DMS114 treated with DMSO at 0.1 percent for 48 hours (cell line): ENCODE results near the gene ANKRD13D.

Source experiments
- DNase-seq: peaks from one replicate; lab custom pipeline; 2025; ENCODE audit not compliant: unreplicated experiment; lab: John Stamatoyannopoulos, UW

Gene ANKRD13D

DNA sequence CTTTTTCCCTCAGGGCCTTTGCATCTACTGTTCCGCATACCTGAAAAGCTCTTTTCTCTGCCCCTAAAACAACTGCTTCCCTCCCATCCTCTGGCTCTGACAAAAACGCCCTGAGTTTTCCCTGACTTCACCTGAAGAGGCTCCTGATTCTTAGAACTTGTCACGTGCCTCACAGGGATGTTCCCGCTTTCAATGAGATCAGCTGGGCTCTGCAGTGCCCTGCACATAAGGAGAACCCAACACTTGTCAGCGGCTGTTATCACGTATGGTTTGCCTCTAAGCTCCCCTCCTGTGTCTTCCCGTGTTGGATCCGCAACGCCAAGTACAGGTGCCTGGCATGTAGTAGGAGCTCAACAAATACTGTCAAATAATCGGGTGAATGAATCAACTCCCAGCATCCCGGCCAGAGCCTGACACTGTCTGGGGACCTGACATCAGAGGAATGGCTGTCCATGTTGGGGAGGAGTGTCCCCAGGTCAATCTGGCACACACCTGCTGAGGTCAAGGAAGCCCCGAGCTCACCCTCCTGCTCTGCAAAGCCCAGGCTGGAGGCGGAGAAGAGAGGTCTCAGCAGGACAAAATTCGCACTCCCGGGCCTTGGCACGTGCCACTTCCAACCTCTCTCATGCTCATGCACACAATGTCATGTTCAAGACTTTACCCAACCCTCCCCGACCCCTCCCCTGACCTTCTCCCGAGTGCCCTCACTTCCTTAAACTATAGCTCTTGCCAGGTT lies 27.0 kb upstream of the ANKRD13D start:
- DNase-seq = no peak

- DNase-seq = peak; percentile 75
Observed at GRCh38 chr11:67262731-67263675, 26.1 kb upstream of the ANKRD13D start.

GRCh38 chr11:67264260-67264659 lies 24.8 kb upstream of the ANKRD13D start:
- DNase-seq = no peak

GRCh38 chr11:67264877-67265632 lies 24.0 kb upstream of the ANKRD13D start:
- DNase-seq = no peak

DNA sequence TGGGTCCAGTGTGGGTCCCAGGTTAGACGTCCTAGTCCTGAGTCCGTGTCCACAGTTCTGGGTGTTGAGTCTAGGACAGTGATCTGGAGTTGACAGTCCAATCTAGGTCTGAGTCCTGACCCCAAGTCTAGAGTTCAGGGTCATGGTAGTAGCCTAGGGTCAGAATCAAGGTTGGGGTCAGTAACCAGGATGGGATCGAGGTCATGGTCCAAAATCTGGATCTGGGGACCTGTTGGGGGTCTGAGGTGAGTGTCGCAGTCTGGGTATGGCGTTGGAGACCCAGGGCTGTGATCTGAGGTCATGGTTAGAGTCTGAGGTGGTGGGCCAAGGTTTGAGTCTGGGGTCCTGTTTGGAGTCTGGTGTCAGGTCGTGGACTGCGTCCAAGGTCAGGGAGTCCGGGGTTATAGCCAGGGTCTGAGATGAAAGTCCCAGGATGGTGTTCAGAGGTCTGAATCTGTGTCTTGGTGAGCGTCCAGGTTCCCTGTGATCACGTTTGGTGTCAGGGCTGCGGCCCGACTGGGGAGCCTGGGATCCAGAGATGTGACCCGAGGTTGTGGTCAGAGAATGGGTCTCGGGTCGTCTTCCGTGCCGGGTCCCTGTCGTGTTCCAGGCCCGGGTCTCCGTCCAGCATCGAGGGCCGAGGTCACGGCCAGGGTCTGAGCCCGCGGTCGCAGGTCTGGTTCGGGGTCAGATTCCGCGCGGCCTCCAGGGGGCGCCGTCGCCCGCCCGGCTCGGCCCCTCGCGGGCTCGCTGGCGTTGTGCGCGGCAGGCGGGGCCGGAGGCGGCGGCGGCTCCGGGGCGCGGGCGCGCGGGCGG lies 23.3 kb upstream of the ANKRD13D start:
- DNase-seq = no peak

GRCh38 chr11:67266449-67267187 lies 22.5 kb upstream of the ANKRD13D start, which contains the start of gene GRK2:
Gene GRK2 (plus strand): TSS chr11:67266473. CDS start chr11:67266700, 227 bp downstream.
- DNase-seq = peak; percentile 31

- DNase-seq = no peak
Observed at GRCh38 chr11:67267188-67268080, 21.7 kb upstream of the ANKRD13D start.

GRCh38 chr11:67268081-67268961 lies 20.8 kb upstream of the ANKRD13D start:
- no peak for DNase-seq

GRCh38 chr11:67268962-67269268 lies 20.2 kb upstream of the ANKRD13D start:
- no peak for DNase-seq

DNA sequence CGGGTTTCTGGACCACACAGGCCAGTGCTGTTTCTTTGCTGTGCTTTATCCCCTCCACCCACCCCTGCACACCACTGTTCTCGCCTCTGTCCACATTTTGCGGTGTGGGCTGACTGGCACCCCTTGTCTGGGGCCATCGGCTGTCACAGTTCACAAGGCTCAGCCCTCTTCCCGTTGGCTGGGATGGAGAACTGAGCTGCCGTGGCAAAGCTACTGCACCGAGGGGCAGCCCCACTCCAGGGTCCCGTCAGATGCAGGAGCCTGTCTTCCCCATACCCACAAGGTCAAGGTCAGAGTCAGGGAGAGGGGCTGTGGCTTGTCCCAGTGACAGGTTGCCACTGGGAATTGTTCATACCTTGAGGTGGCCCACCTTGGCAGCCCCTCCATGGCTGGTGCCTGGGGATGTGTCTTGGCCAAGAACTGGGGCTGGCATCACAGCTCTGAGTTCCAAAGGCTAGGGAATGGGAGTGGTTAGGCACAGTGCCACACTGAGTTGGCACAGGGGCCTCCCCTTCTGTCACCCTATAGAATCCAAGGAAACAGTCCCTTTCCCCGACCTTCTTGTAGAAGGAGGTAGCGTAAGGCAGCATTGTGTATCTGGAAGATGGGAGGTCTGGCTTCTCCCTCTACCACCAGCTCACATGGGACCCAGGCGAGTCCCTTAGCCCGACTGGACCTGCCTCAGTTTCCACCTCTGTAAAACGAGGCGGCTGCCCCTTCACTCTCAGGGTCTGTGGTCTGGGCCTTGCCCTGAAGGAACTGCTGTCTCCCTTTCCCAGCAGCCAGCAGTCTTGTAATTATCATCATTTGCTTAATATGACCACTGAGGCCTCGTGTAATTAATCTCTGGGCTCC lies 19.5 kb upstream of the ANKRD13D start:
- no peak for DNase-seq

DNA sequence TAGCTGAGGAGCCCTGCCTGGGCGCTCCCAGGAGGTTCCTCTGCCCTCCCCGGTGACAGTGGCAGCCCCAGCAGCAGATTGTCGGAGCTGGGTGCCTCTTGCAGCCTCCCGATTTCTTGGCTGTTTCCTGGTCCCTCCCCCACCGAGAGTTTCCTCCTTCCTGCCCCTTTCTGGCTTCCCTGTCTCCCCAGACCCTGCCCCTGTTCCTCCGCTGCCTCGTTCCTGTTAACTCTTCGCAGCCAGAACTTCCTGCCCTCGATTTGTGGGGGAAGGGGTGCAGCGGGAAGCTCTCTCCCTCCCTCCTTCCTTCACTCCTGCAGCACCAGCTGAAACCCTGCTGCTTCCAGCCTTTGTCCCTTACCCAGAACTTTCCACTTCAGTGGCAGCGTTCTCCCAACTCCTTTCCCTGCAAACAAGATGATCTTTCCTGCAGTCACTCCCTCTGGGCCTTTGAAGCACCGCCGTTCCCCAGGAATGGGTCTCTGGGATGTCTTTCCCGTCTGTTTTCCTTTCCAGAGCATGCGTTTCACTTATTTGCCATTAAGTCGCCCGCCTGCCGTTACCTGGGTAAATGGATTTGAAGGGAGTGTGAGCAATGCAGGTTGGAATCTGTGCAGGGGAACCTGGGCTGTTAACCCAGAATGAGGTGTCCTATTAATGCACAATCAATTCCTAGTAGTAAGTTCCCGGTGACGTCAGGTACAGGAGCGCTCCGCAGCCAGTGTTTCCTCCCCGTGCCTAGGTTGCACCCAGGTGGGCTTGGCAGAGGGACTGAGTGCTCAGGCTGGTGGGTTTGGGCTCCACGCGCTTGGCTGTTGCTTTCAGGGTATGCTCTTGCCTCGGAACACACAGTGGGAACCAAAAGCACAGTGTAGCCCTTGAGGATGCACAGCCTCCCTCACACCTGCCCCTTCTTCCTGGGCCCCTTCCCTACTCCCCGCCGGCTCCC lies 18.6 kb upstream of the ANKRD13D start:
- DNase-seq = no peak

DNA sequence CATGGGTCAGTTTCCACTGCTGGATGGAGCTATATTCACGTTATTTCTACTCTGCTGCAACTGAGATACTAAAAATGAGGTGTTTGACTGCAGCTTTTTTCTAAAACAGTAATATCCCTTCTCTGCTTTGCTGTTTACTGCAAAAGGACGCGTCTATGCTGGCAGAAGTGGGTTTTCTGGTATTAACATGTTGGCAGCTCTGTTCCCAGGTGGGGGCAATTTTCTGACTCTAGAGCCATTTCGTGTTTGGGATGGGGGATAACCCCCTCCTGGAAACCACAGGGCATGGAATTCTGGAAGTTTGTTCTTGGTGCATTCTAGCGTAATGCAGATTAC lies 17.9 kb upstream of the ANKRD13D start:
- DNase-seq = no peak

DNA sequence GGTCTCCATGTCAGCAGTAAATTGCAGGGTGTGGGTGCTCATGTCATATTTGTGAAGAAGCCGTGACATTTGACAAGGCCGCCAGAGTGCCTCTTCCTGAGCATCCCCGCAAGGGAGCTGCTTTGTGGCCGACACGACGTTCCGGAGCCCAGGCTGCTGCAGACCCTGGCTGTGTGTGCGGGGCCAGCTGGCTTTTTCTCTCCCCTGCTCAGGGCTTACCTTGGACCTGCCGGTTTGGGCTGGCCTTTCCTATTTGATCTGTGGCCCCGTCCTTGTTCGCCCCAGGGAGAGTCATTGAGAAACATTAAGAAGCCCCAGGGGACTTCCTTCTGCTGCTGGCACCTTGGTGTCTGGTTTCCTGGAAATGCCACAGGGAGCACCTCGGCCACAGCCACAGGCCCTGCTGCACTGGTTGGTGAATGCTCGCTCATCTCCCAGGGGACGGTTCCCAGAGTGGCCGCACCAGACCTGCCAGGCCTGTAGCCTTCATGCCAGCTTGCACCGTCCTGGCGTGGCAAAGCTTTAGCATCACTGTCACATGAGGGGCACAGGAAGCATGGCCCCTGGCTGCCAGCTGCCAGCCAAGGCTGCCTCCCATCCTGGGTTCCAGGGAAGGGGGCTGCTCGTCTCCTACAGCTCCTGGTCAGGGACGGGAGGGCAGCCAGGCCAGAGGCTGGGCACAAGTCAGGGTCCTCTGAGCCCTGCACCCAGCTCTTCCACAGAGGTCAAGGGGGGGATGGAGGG lies 17.4 kb upstream of the ANKRD13D start:
- no peak for DNase-seq

GRCh38 chr11:67272327-67273259 lies 16.5 kb upstream of the ANKRD13D start:
- no peak for DNase-seq
